B cell (primary cell): ENCODE results near the gene LRRC2. TPM values are rescaled to one million over a fixed set of nuclear protein-coding genes. Genes with fewer than 3 reads are reported as not detected.

Experiments
- ATAC-seq: fragments of 200-7000 bp; cut with Tn5 transposase; one replicate; pipeline ENCODE4 v1.10.0; 2021; ENCODE audit warnings: low read depth, mild to moderate bottlenecking, moderate number of reproducible peaks, moderate library complexity
- CTCF ChIA-PET: fragments of 350-600 bp; sonication (Branson Sonifier 250); formaldehyde crosslinking; loops from one replicate; lab custom pipeline; 2021; ENCODE audit warnings: antibody characterized with exemption, inconsistent platforms; lab: Charles Lee
- POLR2A ChIA-PET: fragments of 350-600 bp; sonication (Branson Sonifier 250); formaldehyde crosslinking; loops from one replicate; lab custom pipeline; 2021; ENCODE audit warnings: antibody characterized with exemption; lab: Charles Lee
- DNase-seq: peaks from one replicate; pipeline ENCODE4 v3.0.0; 2013
- H2AFZ ChIP-seq: 2 replicates; pipeline ENCODE4 v1.6.1; 2012; ENCODE audit warnings: mild to moderate bottlenecking, low read depth, low read length; ENCODE audit not compliant: insufficient read depth, poor library complexity, severe bottlenecking
- H3K27ac ChIP-seq, 2 donors: 1 replicate in 1 of 2; 2 replicates in 1 of 2; pipeline ENCODE4 v1.5.1; 2012 to 2013; ENCODE audit warnings: low read length in 2 of 2, mild to moderate bottlenecking in 2 of 2, moderate library complexity in 1 of 2
- H3K27me3 ChIP-seq, 4 experiments: fragments of 200-600 bp in 1 of 4; sonication (generic) in 1 of 4; replicated peaks in 1 of 4; 1 replicate in 2 of 4; 2 replicates in 2 of 4; pipeline versions ENCODE4 v1.6.1 to v1.7.0; 2013 to 2016; ENCODE audit warnings: low read length in 3 of 4, mild to moderate bottlenecking in 2 of 4, mixed read lengths in 1 of 4, moderate library complexity in 1 of 4; ENCODE audit not compliant: insufficient read depth in 4 of 4, control insufficient read depth in 3 of 4; ENCODE audit errors: control extremely low read depth in 1 of 4
- H3K36me3 ChIP-seq, 2 experiments: replicated peaks in 1 of 2; 1 replicate in 1 of 2; 2 replicates in 1 of 2; pipeline versions ENCODE4 v1.6.1 to v1.7.1; 2013; ENCODE audit warnings: low read length in 1 of 2; ENCODE audit not compliant: insufficient read depth in 2 of 2, control insufficient read depth in 1 of 2; ENCODE audit errors: control extremely low read depth in 1 of 2, extremely low read depth in 1 of 2
- H3K4me1 ChIP-seq, 2 donors: fragments of 200-600 bp in 1 of 2; sonication (generic) in 1 of 2; 1 replicate in 1 of 2; 2 replicates in 1 of 2; pipeline versions ENCODE4 v1.5.1 to v1.6.1; 2013 to 2017; ENCODE audit warnings: low read length in 2 of 2; ENCODE audit not compliant: control insufficient read depth in 2 of 2, insufficient read depth in 2 of 2
- H3K4me2 ChIP-seq: replicated peaks from 2 replicates; pipeline ENCODE3; 2012; ENCODE audit warnings: mild to moderate bottlenecking, low read depth, low read length; ENCODE audit not compliant: poor library complexity, severe bottlenecking
- H3K4me3 ChIP-seq, 5 experiments: fragments of 200-600 bp in 1 of 5; sonication (generic) in 1 of 5; 1 replicate in 3 of 5; 2 replicates in 2 of 5; pipeline versions ENCODE4 v1.5.1 to v1.7.0; 2011 to 2016; ENCODE audit warnings: low read length in 4 of 5, mild to moderate bottlenecking in 4 of 5, low read depth in 2 of 5, control low read depth in 1 of 5, moderate library complexity in 1 of 5; ENCODE audit not compliant: insufficient read depth in 1 of 5; ENCODE audit errors: control extremely low read depth in 1 of 5, extremely low read depth in 1 of 5
- H3K79me2 ChIP-seq: fragments of 200-600 bp; sonication (generic); one replicate; pipeline ENCODE4 v1.6.0; 2016; ENCODE audit warnings: low read length; ENCODE audit not compliant: control insufficient read depth, insufficient read depth
- H3K9ac ChIP-seq: fragments of 200-600 bp; sonication (generic); 2 replicates; pipeline ENCODE4 v1.6.1; 2017; ENCODE audit warnings: mild to moderate bottlenecking, low read length, moderate library complexity
- H3K9me3 ChIP-seq, 3 donors: one replicate each; pipeline versions ENCODE4 v1.6.1 to v1.7.1; 2013; ENCODE audit warnings: low read length in 2 of 3; ENCODE audit not compliant: control insufficient read depth in 2 of 3, insufficient read depth in 1 of 3; ENCODE audit errors: control extremely low read depth in 1 of 3
- H4K20me1 ChIP-seq: 2 replicates; pipeline ENCODE4 v1.6.0; 2012; ENCODE audit warnings: mild to moderate bottlenecking, low read length; ENCODE audit not compliant: insufficient read depth, control insufficient read depth, poor library complexity, severe bottlenecking
- H3K27ac Mint-ChIP-seq: one replicate; pipeline ENCODE4 v1.8.0; 2021; ENCODE audit warnings: mixed read lengths
- H3K27me3 Mint-ChIP-seq: one replicate; pipeline ENCODE4 v1.8.0; 2021; ENCODE audit warnings: mixed read lengths
- H3K4me1 Mint-ChIP-seq: one replicate; pipeline ENCODE4 v1.8.0; 2021; ENCODE audit warnings: mixed read lengths
- H3K4me3 Mint-ChIP-seq: one replicate; pipeline ENCODE4 v1.8.0; 2021; ENCODE audit warnings: mixed read lengths
- H3K9me3 Mint-ChIP-seq: one replicate; pipeline ENCODE4 v1.8.0; 2022; ENCODE audit warnings: mixed read lengths; ENCODE audit not compliant: insufficient read depth
- EZH2 ChIP-seq: IDR thresholded peaks from 2 replicates; pipeline ENCODE4 v1.6.1; 2012; ENCODE audit warnings: borderline replicate concordance, low read depth, mild to moderate bottlenecking, moderate library complexity, low read length; ENCODE audit not compliant: insufficient read depth, poor library complexity, severe bottlenecking
- WGBS: methylation state at CpG from one replicate; pipeline ENCODE4 v1.1.5; 2013; ENCODE audit warnings: missing lambda C conversion rate; ENCODE audit not compliant: insufficient coverage; 5-methylcytosine and 5-hydroxymethylcytosine counted together
- intact Hi-C: fragments of 100-400 bp; cut with micrococcal nuclease; formaldehyde crosslinking; loops from one replicate; pipeline ENCODE4 v1.10.0; 2022
- polyA plus RNA-seq: library from polyadenylated mRNA; depleted of rRNA; stranded (reverse); fragments of >200 nt; gene quantifications from 2 replicates; pipeline ENCODE4 v1.2.3, GENCODE V29; 2012
- total RNA-seq, 2 donors: library from RNA; stranded (reverse); fragments of 120-200 nt in 1 of 2; gene quantifications; 1 replicate in 1 of 2; 2 replicates in 1 of 2; pipeline versions ENCODE4 v1.2.3 to v1.2.4, GENCODE V29; 2013 to 2022
- TF ChIP-seq, protein P1 (sequence below): fragments of 200-600 bp; IDR thresholded peaks from one replicate; pipeline ENCODE4 v1.8.0; 2022; ENCODE audit warnings: antibody characterized with exemption, mild to moderate bottlenecking

The LRRC2 gene
- total and polyA plus RNA-seq, 2 donors (not counting 1 experiment from before 2014, with no cell fraction given) = 0.04 TPM; not detected in 1

GRCh38 chr3:46574881-46575576 is 8.9 kb upstream of the LRRC2 start:
- ATAC-seq (no peak), DNase-seq (no peak)
- H3K79me2 ChIP-seq = no peaks in the 10 kb centered on the region
- 93% methylated on average over 5 of the region's 5 CpGs for WGBS
- ChIA-PET POLR2A (no interaction called here), CTCF (no interaction called here)
- Mint-ChIP-seq H3K4me1 (no peaks in the 10 kb centered on the region), H3K27me3 (peaks cover 27% of the 10 kb centered on the region), H3K9me3 (no peaks in the 10 kb centered on the region), H3K4me3 (no peak overlapping the region), H3K27ac (no peak overlapping the region)
- peaks cover 0 to 4% of the 10 kb centered on the region in 2 donors for H3K4me1 ChIP-seq
- intact Hi-C loops = no loop called here
- H3K36me3 ChIP-seq = no peaks in the 10 kb centered on the region
- H3K27ac ChIP-seq = no peak overlapping the region
- no peak overlapping the region for H3K4me2 ChIP-seq
- H3K4me3 ChIP-seq = no peak overlapping the region
- peaks cover 0 to 6% (median 0%) of the 10 kb centered on the region in 3 donors for H3K9me3 ChIP-seq
- H3K9ac ChIP-seq = no peak overlapping the region
- H3K27me3 ChIP-seq = peaks cover 0 to 9% (median 3%) of the 10 kb centered on the region in 4 experiments
- H2AFZ ChIP-seq = no peak overlapping the region
- no peaks in the 10 kb centered on the region for H4K20me1 ChIP-seq
- no peak for TF ChIP-seq EZH2
- TF ChIP-seq, protein P1, sequence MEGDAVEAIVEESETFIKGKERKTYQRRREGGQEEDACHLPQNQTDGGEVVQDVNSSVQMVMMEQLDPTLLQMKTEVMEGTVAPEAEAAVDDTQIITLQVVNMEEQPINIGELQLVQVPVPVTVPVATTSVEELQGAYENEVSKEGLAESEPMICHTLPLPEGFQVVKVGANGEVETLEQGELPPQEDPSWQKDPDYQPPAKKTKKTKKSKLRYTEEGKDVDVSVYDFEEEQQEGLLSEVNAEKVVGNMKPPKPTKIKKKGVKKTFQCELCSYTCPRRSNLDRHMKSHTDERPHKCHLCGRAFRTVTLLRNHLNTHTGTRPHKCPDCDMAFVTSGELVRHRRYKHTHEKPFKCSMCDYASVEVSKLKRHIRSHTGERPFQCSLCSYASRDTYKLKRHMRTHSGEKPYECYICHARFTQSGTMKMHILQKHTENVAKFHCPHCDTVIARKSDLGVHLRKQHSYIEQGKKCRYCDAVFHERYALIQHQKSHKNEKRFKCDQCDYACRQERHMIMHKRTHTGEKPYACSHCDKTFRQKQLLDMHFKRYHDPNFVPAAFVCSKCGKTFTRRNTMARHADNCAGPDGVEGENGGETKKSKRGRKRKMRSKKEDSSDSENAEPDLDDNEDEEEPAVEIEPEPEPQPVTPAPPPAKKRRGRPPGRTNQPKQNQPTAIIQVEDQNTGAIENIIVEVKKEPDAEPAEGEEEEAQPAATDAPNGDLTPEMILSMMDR = no peak

DNA sequence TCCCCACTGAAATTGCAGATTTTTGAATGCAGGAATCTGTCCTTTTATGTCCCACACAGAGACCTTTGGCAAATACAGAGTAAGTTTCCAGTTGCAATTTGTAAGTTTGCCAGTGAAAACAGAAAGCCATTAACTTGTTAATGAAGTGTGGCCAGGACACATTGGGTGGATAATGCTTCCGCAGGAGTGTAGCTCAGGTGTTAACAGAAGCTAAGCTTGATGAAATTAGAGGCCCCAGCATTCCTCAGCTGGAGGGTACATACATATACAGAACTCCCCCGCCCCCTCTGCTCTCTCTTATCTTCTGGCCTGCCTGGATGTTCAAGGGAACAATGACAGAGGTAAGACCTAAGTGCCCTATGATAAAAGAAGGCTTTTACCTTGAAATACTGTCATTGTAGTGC is 8.1 kb upstream of the LRRC2 start:
- no peak overlapping the region for H3K4me2 ChIP-seq

More for the DNA sequence above, 8.1 kb upstream of the LRRC2 start:
- TF ChIP-seq, protein P1 = no peak
- TF ChIP-seq EZH2 = no peak
- Mint-ChIP-seq H3K9me3 (no peaks in the 10 kb centered on the region), H3K4me1 (no peaks in the 10 kb centered on the region), H3K27ac (no peak overlapping the region), H3K27me3 (peaks cover 27% of the 10 kb centered on the region), H3K4me3 (no peak overlapping the region)
- ChIA-PET POLR2A (interaction anchor here (0.6 kb wide), 1 partner anchor 12 kb away, joined by 3 read pairs; no protein-coding TSS in a partner anchor), CTCF (no interaction called here)
- no peaks in the 10 kb centered on the region for H4K20me1 ChIP-seq
- no peaks in the 10 kb centered on the region for H3K79me2 ChIP-seq
- peaks cover 0 to 4% of the 10 kb centered on the region in 2 donors for H3K4me1 ChIP-seq
- H3K36me3 ChIP-seq = no peaks in the 10 kb centered on the region
- peaks cover 0 to 6% (median 0%) of the 10 kb centered on the region in 3 donors for H3K9me3 ChIP-seq
- H3K27me3 ChIP-seq = peaks cover 0 to 7% (median 3%) of the 10 kb centered on the region in 4 experiments
- H2AFZ ChIP-seq = no peak overlapping the region
- ATAC-seq (no peak), DNase-seq (no peak)
- no peak overlapping the region for H3K27ac ChIP-seq
- WGBS = 100% methylated on average over 1 of the region's 2 CpGs
- intact Hi-C loops = no loop called here
- H3K4me3 ChIP-seq = no peak overlapping the region
- H3K9ac ChIP-seq = no peak overlapping the region
